ENCODE results near the gene RBCK1.

RBCK1 gene

DNA sequence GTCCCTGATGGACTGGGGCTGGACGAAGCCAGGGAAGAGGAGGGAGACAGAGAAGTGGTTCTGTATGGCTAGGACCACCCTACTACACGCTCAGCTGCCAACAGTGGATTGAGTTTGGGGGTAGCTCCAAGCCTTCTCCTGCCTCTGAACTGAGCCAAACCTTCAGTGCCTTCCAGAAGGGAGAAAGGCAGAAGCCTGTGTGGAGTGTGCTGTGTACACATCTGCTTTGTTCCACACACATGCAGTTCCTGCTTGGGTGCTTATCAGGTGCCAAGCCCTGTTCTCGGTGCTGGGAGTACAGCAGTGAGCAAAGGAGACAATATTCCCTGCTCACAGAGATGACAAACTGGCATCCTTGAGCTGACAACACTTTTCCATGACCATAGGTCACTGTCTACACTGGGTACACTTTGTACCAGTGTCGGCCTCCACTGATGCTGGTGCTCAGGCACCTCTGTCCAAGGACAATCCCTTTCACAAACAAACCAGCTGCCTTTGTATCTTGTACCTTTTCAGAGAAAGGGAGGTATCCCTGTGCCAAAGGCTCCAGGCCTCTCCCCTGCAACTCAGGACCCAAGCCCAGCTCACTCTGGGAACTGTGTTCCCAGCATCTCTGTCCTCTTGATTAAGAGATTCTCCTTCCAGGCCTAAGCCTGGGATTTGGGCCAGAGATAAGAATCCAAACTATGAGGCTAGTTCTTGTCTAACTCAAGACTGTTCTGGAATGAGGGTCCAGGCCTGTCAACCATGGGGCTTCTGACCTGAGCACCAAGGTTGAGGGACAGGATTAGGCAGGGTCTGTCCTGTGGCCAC is 11.3 kb upstream of the RBCK1 start:
- TF ChIP-seq OSR1 (CRISPR knock-in tag; IDR thresholded peaks at IDR 0.05): no peak
- no peak for TF ChIP-seq ESRRG (CRISPR knock-in tag; IDR thresholded peaks at IDR 0.05)
- no peak for TF ChIP-seq SNAI2 (CRISPR knock-in tag; IDR thresholded peaks at IDR 0.05)
- TF ChIP-seq ZNF70 (CRISPR knock-in tag; IDR thresholded peaks at IDR 0.05): no peak
- TF ChIP-seq, protein P1, sequence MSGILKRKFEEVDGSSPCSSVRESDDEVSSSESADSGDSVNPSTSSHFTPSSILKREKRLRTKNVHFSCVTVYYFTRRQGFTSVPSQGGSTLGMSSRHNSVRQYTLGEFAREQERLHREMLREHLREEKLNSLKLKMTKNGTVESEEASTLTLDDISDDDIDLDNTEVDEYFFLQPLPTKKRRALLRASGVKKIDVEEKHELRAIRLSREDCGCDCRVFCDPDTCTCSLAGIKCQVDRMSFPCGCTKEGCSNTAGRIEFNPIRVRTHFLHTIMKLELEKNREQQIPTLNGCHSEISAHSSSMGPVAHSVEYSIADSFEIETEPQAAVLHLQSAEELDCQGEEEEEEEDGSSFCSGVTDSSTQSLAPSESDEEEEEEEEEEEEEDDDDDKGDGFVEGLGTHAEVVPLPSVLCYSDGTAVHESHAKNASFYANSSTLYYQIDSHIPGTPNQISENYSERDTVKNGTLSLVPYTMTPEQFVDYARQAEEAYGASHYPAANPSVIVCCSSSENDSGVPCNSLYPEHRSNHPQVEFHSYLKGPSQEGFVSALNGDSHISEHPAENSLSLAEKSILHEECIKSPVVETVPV (CRISPR knock-in tag; IDR thresholded peaks at IDR 0.05): no peak
- no peak for TF ChIP-seq ZFP3 (CRISPR knock-in tag; IDR thresholded peaks at IDR 0.05)
- TF ChIP-seq PPARA (CRISPR knock-in tag; IDR thresholded peaks at IDR 0.05; ENCODE audit: borderline replicate concordance): no peak
- TF ChIP-seq BACH2 (CRISPR knock-in tag; IDR thresholded peaks at IDR 0.05; ENCODE audit: borderline replicate concordance): no peak
- TF ChIP-seq ZFP30 (CRISPR knock-in tag; IDR thresholded peaks at IDR 0.05): no peak
- TF ChIP-seq, protein P2, sequence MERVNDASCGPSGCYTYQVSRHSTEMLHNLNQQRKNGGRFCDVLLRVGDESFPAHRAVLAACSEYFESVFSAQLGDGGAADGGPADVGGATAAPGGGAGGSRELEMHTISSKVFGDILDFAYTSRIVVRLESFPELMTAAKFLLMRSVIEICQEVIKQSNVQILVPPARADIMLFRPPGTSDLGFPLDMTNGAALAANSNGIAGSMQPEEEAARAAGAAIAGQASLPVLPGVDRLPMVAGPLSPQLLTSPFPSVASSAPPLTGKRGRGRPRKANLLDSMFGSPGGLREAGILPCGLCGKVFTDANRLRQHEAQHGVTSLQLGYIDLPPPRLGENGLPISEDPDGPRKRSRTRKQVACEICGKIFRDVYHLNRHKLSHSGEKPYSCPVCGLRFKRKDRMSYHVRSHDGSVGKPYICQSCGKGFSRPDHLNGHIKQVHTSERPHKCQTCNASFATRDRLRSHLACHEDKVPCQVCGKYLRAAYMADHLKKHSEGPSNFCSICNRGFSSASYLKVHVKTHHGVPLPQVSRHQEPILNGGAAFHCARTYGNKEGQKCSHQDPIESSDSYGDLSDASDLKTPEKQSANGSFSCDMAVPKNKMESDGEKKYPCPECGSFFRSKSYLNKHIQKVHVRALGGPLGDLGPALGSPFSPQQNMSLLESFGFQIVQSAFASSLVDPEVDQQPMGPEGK (CRISPR knock-in tag; IDR thresholded peaks at IDR 0.05; ENCODE audit: borderline replicate concordance): no peak
- TF ChIP-seq, protein P3, sequence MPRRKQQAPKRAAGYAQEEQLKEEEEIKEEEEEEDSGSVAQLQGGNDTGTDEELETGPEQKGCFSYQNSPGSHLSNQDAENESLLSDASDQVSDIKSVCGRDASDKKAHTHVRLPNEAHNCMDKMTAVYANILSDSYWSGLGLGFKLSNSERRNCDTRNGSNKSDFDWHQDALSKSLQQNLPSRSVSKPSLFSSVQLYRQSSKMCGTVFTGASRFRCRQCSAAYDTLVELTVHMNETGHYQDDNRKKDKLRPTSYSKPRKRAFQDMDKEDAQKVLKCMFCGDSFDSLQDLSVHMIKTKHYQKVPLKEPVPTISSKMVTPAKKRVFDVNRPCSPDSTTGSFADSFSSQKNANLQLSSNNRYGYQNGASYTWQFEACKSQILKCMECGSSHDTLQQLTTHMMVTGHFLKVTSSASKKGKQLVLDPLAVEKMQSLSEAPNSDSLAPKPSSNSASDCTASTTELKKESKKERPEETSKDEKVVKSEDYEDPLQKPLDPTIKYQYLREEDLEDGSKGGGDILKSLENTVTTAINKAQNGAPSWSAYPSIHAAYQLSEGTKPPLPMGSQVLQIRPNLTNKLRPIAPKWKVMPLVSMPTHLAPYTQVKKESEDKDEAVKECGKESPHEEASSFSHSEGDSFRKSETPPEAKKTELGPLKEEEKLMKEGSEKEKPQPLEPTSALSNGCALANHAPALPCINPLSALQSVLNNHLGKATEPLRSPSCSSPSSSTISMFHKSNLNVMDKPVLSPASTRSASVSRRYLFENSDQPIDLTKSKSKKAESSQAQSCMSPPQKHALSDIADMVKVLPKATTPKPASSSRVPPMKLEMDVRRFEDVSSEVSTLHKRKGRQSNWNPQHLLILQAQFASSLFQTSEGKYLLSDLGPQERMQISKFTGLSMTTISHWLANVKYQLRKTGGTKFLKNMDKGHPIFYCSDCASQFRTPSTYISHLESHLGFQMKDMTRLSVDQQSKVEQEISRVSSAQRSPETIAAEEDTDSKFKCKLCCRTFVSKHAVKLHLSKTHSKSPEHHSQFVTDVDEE (CRISPR knock-in tag; IDR thresholded peaks at IDR 0.05): no peak
- TF ChIP-seq CSDC2 (CRISPR knock-in tag; IDR thresholded peaks at IDR 0.05): no peak
- TF ChIP-seq ARNTL (CRISPR knock-in tag; IDR thresholded peaks at IDR 0.05; ENCODE audit: borderline replicate concordance, low read depth): no peak
- TF ChIP-seq, protein P4, sequence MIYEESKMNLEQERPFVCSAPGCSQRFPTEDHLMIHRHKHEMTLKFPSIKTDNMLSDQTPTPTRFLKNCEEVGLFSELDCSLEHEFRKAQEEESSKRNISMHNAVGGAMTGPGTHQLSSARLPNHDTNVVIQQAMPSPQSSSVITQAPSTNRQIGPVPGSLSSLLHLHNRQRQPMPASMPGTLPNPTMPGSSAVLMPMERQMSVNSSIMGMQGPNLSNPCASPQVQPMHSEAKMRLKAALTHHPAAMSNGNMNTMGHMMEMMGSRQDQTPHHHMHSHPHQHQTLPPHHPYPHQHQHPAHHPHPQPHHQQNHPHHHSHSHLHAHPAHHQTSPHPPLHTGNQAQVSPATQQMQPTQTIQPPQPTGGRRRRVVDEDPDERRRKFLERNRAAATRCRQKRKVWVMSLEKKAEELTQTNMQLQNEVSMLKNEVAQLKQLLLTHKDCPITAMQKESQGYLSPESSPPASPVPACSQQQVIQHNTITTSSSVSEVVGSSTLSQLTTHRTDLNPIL (CRISPR knock-in tag; IDR thresholded peaks at IDR 0.05; ENCODE audit: low read depth): no peak
- no peak for TF ChIP-seq TCF4 (CRISPR knock-in tag; IDR thresholded peaks at IDR 0.05; ENCODE audit: borderline replicate concordance)
- TF ChIP-seq ZNF8 (CRISPR knock-in tag; IDR thresholded peaks at IDR 0.05): no peak
- no peak for ATAC-seq

DNA sequence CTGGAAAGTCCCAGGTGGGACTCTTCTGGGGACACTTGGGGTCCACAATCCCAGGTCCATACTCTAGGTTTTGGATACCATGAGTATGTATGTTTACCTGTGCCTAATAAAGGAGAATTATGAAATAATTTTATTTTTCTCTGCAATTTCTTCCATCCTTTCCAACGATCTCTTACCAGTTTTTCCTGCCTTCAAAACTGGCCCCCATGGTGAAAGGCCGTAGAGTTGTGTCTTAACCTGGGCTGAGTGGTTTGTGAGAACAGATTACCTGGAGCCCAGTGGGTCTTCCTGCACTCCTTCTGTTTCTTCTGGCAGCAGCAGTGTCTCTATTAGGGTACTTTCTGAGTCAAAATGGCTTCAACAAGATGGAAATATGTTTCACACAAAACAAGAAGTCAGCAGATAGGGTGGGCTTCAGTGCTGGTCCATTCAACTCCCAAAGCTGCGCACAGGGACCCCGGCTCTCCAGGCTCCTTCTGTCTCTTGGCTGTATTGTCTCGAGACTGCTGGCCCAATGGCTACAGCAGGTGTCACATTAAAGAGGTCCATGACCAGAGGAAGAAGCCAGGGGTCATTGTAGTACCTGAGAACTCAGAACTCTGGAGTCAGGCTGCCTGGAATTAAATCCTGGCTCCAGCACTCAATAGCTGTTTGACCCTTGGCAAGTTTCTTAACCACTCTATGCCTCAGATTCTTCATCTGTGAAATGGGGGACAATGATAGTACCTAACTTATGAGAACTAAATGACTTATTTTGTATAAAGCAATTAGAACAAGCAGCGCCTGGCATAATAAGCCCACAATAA is 10.5 kb upstream of the RBCK1 start:
- TF ChIP-seq RARB (CRISPR knock-in tag; IDR thresholded peaks at IDR 0.05) (no peak), OSR1 (CRISPR knock-in tag; IDR thresholded peaks at IDR 0.05) (no peak), GLIS3 (CRISPR knock-in tag; IDR thresholded peaks at IDR 0.05) (no peak), SNAI2 (CRISPR knock-in tag; IDR thresholded peaks at IDR 0.05) (no peak), TCF4 (CRISPR knock-in tag; IDR thresholded peaks at IDR 0.05; ENCODE audit: borderline replicate concordance) (no peak), TOX (CRISPR knock-in tag; IDR thresholded peaks at IDR 0.05; ENCODE audit: borderline replicate concordance) (no peak), ISL1 (CRISPR knock-in tag; IDR thresholded peaks at IDR 0.05) (no peak), ZNF70 (CRISPR knock-in tag; IDR thresholded peaks at IDR 0.05) (no peak), ZC3H10 (CRISPR knock-in tag; IDR thresholded peaks at IDR 0.05) (no peak), PPARA (CRISPR knock-in tag; IDR thresholded peaks at IDR 0.05; ENCODE audit: borderline replicate concordance) (no peak), ARNTL (CRISPR knock-in tag; IDR thresholded peaks at IDR 0.05; ENCODE audit: borderline replicate concordance, low read depth) (no peak), ZFP3 (CRISPR knock-in tag; IDR thresholded peaks at IDR 0.05) (no peak), ZNF8 (CRISPR knock-in tag; IDR thresholded peaks at IDR 0.05) (no peak)
- TF ChIP-seq, protein P3 (CRISPR knock-in tag; IDR thresholded peaks at IDR 0.05): no peak
- TF ChIP-seq, protein P5, sequence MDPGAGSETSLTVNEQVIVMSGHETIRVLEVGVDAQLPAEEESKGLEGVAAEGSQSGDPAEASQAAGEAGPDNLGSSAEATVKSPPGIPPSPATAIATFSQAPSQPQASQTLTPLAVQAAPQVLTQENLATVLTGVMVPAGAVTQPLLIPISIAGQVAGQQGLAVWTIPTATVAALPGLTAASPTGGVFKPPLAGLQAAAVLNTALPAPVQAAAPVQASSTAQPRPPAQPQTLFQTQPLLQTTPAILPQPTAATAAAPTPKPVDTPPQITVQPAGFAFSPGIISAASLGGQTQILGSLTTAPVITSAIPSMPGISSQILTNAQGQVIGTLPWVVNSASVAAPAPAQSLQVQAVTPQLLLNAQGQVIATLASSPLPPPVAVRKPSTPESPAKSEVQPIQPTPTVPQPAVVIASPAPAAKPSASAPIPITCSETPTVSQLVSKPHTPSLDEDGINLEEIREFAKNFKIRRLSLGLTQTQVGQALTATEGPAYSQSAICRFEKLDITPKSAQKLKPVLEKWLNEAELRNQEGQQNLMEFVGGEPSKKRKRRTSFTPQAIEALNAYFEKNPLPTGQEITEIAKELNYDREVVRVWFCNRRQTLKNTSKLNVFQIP (CRISPR knock-in tag; IDR thresholded peaks at IDR 0.05; ENCODE audit: borderline replicate concordance, low read depth): no peak
- TF ChIP-seq, protein P2 (CRISPR knock-in tag; IDR thresholded peaks at IDR 0.05; ENCODE audit: borderline replicate concordance): no peak
- ATAC-seq: no peak

Measured in SK-N-SH treated with all-trans-retinoic acid at 6 μM for 48 hours (cell line).